K562 (cell line): ENCODE results near the gene ARHGAP35. TPM values are rescaled to one million over a fixed set of nuclear protein-coding genes. Genes with fewer than 3 reads are reported as not detected.
"Not testable (repeated sequence)": the region's sequence is repeated elsewhere in the genome, so short reads cannot be mapped to it uniquely, and the experiment has no call there.

Source experiments
- ATAC-seq: fragments of 200-7000 bp; cut with Tn5 transposase; 3 replicates; pipeline ENCODE4 v1.9.1; 2020; ENCODE audit warnings: moderate library complexity
- BruUV-seq: library from RNA; stranded (reverse); fragments of 400-500 nt; replicated peaks from 2 replicates; lab custom pipeline; 2021; lab: Mats Ljungman, UMichigan
- CTCF ChIA-PET: fragments of 300-600 bp; formaldehyde crosslinking; extraction: SDS; loops from one replicate; lab custom pipeline; 2021; ENCODE audit warnings: low intra/inter-chr PET ratio; lab: Yijun Ruan, JAX
- POLR2A ChIA-PET: fragments of 300-600, 350-650 bp; sonication (Branson Sonifier 250); formaldehyde crosslinking; extraction: SDS; loops from one replicate; lab custom pipeline; 2021; ENCODE audit warnings: antibody characterized with exemption, inconsistent platforms; lab: Yijun Ruan, JAX
- DNase-seq, 4 experiments: peaks; one replicate each; pipeline versions ENCODE4 v3.0.0 to v3.0.0-alpha.2; 2011 to 2018; ENCODE audit warnings: low spot score in 3 of 4, mixed read lengths in 3 of 4; ENCODE audit errors: extremely low read depth in 1 of 4
- FAIRE-seq: peaks from 2 replicates; lab custom pipeline; 2011; peaks lifted over from hg19 to GRCh38; lab: Jason Lieb, UNC
- H2AFZ ChIP-seq: 2 replicates; pipeline ENCODE4 v1.6.0; 2011; ENCODE audit warnings: low read depth, low read length, control low read depth, inconsistent platforms
- H3K27ac ChIP-seq: fragments of 200-600 bp; 3 replicates; pipeline ENCODE4 v1.8.0; 2011; ENCODE audit warnings: low read depth, mild to moderate bottlenecking, control low read depth, inconsistent platforms, low read length, moderate library complexity, mixed read lengths; ENCODE audit errors: extremely low read depth
- H3K27me3 ChIP-seq, 2 experiments: fragments of 300-600 bp in 1 of 2; 2 replicates in 1 of 2; 3 replicates in 1 of 2; pipeline versions ENCODE4 v1.6.0 to v1.8.0; 2011; ENCODE audit warnings: inconsistent platforms in 2 of 2, low read length in 2 of 2, mild to moderate bottlenecking in 1 of 2, mixed read lengths in 1 of 2, moderate library complexity in 1 of 2; ENCODE audit not compliant: control insufficient read depth in 2 of 2, insufficient read depth in 2 of 2
- H3K36me3 ChIP-seq: fragments of 300-600 bp; 3 replicates; pipeline ENCODE4 v1.8.0; 2011; ENCODE audit warnings: mild to moderate bottlenecking, low read length, inconsistent platforms; ENCODE audit not compliant: control insufficient read depth, insufficient read depth
- H3K4me1 ChIP-seq, 2 experiments: fragments of 200-600 bp in 1 of 2; replicated peaks in 1 of 2; 2 replicates in 1 of 2; 3 replicates in 1 of 2; pipeline versions ENCODE4 v1.5.1 to v1.8.0; 2011; ENCODE audit warnings: inconsistent platforms in 2 of 2, low read length in 2 of 2, mild to moderate bottlenecking in 1 of 2, mixed read lengths in 1 of 2, moderate library complexity in 1 of 2; ENCODE audit not compliant: control insufficient read depth in 2 of 2, insufficient read depth in 2 of 2
- H3K4me2 ChIP-seq: 2 replicates; pipeline ENCODE4 v1.6.1; 2011; ENCODE audit warnings: low read length, control low read depth, inconsistent platforms, mixed read lengths; ENCODE audit not compliant: insufficient read depth
- H3K4me3 ChIP-seq: fragments of 200-600 bp; sonication (generic), shearing (Covaris generic); 2 replicates; pipeline ENCODE4 v1.5.1; 2016; ENCODE audit warnings: control low read depth, inconsistent platforms
- H3K79me2 ChIP-seq: fragments of 200-600 bp; 3 replicates; pipeline ENCODE4 v1.8.0; 2011; ENCODE audit warnings: low read length, inconsistent platforms; ENCODE audit not compliant: control insufficient read depth, insufficient read depth
- H3K9ac ChIP-seq, 2 experiments: 2 replicates each; pipeline versions ENCODE4 v1.6.0 to v1.6.1; 2011; ENCODE audit warnings: low read depth in 2 of 2, low read length in 2 of 2, control low read depth in 1 of 2, inconsistent platforms in 1 of 2, mild to moderate bottlenecking in 1 of 2, mixed read lengths in 1 of 2; ENCODE audit not compliant: insufficient read depth in 1 of 2
- H3K9me1 ChIP-seq: one replicate; pipeline ENCODE4 v1.6.0; 2011; ENCODE audit warnings: inconsistent platforms, mild to moderate bottlenecking, low read length, moderate library complexity; ENCODE audit not compliant: control insufficient read depth, insufficient read depth
- H3K9me3 ChIP-seq: replicated peaks from 2 replicates; pipeline ENCODE4 v1.5.1; 2011; ENCODE audit warnings: low read depth, low read length, inconsistent platforms; ENCODE audit not compliant: control insufficient read depth, insufficient read depth
- H4K20me1 ChIP-seq: replicated peaks from 2 replicates; pipeline ENCODE4 v1.6.1; 2011; ENCODE audit warnings: low read length, inconsistent platforms, mixed read lengths; ENCODE audit not compliant: control insufficient read depth, insufficient read depth
- HDAC2 ChIP-seq: fragments of 450-650 bp; IDR thresholded peaks from 2 replicates; pipeline ENCODE4 v1.6.1; 2016; ENCODE audit warnings: mild to moderate bottlenecking
- SRSF9 ChIP-seq: fragments of 200-400 bp; formaldehyde crosslinking; IDR thresholded peaks from 2 replicates; pipeline ENCODE4 v1.6.1; 2017; ENCODE audit warnings: low read depth, low read length, borderline replicate concordance
- TCF7 ChIP-seq: sonication (generic); IDR thresholded peaks from 2 replicates; pipeline ENCODE4 v1.6.1; 2016; ENCODE audit warnings: antibody characterized with exemption, borderline replicate concordance
- ZBTB8A ChIP-seq: fragments of 450-650 bp; IDR thresholded peaks from 2 replicates; pipeline ENCODE4 v1.6.1; 2018; ENCODE audit warnings: mild to moderate bottlenecking, moderate library complexity; ENCODE audit not compliant: partially characterized antibody
- ZNF696 ChIP-seq: fragments of 250-450 bp; sonication (Bioruptor Pico); conservative IDR thresholded peaks from 2 replicates; pipeline ENCODE4 v1.4.0; 2020; ENCODE audit warnings: mild to moderate bottlenecking, moderate library complexity
- WGBS: fragments of 100-300 bp; shearing (Covaris generic); methylation state at CpG from one replicate; pipeline ENCODE4 v1.1.6; 2016; ENCODE audit warnings: low coverage, mixed read lengths; ENCODE audit not compliant: insufficient coverage; ENCODE audit errors: missing lambda C conversion rate; 5-methylcytosine and 5-hydroxymethylcytosine counted together
- in situ Hi-C: fragments of 300-500 bp; cut with MboI; formaldehyde crosslinking; loops from 4 replicates; pipeline ENCODE4 v1.15.0; 2018; ENCODE audit warnings: inconsistent platforms, mixed read lengths
- intact Hi-C: fragments of 100-400 bp; cut with micrococcal nuclease; formaldehyde crosslinking; loops from 2 replicates; pipeline ENCODE4 v1.14.2; 2022
- polyA plus RNA-seq, 8 experiments: library from polyadenylated mRNA; depleted of rRNA in 4 of 8; stranded (reverse) in 5 of 8; unstranded in 3 of 8; fragments of >200 nt; fragmentation: Nextera tagmentation in 2 of 8; fragmentation: Illumina TruSeq in 1 of 8; extraction: Ambion mirVana in 2 of 8; extraction: Trizol in 1 of 8; gene quantifications; 2 replicates each; pipeline versions ENCODE4 v1.2.1 to v1.2.3, GENCODE V29; 2011 to 2014; ENCODE audit warnings: inconsistent platforms in 1 of 8, missing spikeins in 1 of 8
- total RNA-seq, 7 experiments: library from RNA; depleted of rRNA in 6 of 7; stranded (reverse); fragments of >200 nt in 6 of 7; fragmentation: Illumina TruSeq in 2 of 7; extraction: Trizol in 2 of 7; gene quantifications; 2 replicates each; pipeline versions ENCODE4 v1.2.1 to v1.2.3, GENCODE V29; 2011 to 2021; ENCODE audit warnings: low replicate concordance in 1 of 7
- TF ChIP-seq, protein P1 (sequence below): sonication (generic); formaldehyde crosslinking; IDR thresholded peaks from 2 replicates; pipeline ENCODE4 v1.8.1; 2022; ENCODE audit warnings: missing genetic modification reagents
- TF ChIP-seq, protein P2 (sequence below): fragments of 250-450 bp; sonication (Bioruptor Pico); IDR thresholded peaks from 2 replicates; pipeline ENCODE4 v1.8.0; 2021; ENCODE audit warnings: moderate library complexity, mild to moderate bottlenecking, inconsistent platforms
- TF ChIP-seq, protein P3 (sequence below): sonication (generic); formaldehyde crosslinking; IDR thresholded peaks from 2 replicates; pipeline ENCODE4 v1.8.1; 2023; ENCODE audit warnings: mild to moderate bottlenecking, missing genetic modification reagents

The ARHGAP35 gene
- total and polyA plus RNA-seq, 9 of the 15 experiments (the other 6 are each of a cell fraction or from before 2014, with no cell fraction given), result 0.27 to 26.4 (median 10.2) TPM

DNA sequence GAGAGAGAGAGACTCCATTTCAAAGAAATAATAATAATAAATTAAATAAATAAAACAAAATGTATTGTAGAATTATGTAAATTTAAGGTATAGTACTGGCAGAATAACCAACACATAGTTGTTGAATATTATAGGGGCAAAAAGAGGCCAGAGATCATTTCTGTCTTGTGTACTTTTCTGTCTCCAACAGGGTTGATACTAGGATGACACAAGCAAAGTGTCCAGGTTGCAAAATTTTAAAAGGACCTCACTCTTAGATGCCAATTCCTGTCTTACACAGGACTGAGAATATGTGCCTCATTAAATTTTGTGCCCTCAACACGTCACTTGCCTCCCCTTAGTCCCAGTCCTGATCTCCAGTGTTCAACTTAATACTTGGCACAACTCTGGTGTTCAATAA lies 8.0 kb upstream of the ARHGAP35 start (continued):
- TF ChIP-seq TCF7, result no peak
- TF ChIP-seq ZBTB8A, result no peak
- no peak for TF ChIP-seq ZNF696 (CRISPR knock-in tag)
- TF ChIP-seq, protein P1, sequence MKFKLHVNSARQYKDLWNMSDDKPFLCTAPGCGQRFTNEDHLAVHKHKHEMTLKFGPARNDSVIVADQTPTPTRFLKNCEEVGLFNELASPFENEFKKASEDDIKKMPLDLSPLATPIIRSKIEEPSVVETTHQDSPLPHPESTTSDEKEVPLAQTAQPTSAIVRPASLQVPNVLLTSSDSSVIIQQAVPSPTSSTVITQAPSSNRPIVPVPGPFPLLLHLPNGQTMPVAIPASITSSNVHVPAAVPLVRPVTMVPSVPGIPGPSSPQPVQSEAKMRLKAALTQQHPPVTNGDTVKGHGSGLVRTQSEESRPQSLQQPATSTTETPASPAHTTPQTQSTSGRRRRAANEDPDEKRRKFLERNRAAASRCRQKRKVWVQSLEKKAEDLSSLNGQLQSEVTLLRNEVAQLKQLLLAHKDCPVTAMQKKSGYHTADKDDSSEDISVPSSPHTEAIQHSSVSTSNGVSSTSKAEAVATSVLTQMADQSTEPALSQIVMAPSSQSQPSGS (CRISPR knock-in tag), result no peak
- no peak for TF ChIP-seq HDAC2
- no peak for TF ChIP-seq SRSF9
- TF ChIP-seq, protein P2, sequence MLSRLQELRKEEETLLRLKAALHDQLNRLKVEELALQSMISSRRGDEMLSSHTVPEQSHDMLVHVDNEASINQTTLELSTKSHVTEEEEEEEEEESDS (CRISPR knock-in tag), result no peak

DNA sequence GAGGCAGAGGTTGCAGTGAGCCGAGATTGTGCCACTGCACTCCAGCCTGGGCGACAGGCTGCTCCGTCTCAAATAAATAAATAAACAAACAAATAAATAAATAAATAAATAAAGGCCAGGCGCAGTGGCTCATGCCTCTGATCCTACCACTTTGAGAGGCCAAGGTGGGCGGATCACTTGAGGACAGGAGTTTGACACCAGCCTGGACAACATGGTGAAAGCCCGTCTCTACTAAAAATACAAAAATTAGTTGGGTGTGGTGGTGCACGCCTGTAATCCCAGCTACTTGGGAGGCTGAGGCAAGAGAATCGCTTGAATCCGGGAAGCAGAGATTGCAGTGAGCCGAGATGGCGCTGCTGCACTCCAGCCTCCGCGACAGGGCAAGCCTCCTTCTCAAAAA lies 6.1 kb upstream of the ARHGAP35 start:
- FAIRE-seq, H3K4me2 ChIP-seq, DNase-seq, H3K36me3 ChIP-seq, H3K27ac ChIP-seq, H3K27me3 ChIP-seq, ATAC-seq, H3K9me1 ChIP-seq, H3K4me3 ChIP-seq, H3K9ac ChIP-seq, H2AFZ ChIP-seq, H3K9me3 ChIP-seq, CTCF ChIA-PET, BruUV-seq, H4K20me1 ChIP-seq: not testable (repeated sequence)
- POLR2A ChIA-PET, result interaction anchor here (1.0 kb wide), 1 partner anchor 70 kb away, joined by 5 read pairs; no protein-coding TSS in a partner anchor
- Histone ChIP-seq H3K79me2 (peaks cover 17% of the 10 kb centered on the region), H3K4me1 (peaks cover 8 to 14% of the 10 kb centered on the region in 2 experiments; a peak in 4 of 5 replicates)
- intact Hi-C loops, result loop anchor here (5.0 kb wide), 1 partner anchor 278 kb away; the partner anchor contains the start of gene SAE1
- WGBS, result 53% methylated on average over 11 of the region's 13 CpGs
- in situ Hi-C loops, result loop anchor here (5.0 to 10.0 kb wide), 3 partner anchors 138 to 390 kb away; no protein-coding TSS in a partner anchor
- TF ChIP-seq, protein P3, sequence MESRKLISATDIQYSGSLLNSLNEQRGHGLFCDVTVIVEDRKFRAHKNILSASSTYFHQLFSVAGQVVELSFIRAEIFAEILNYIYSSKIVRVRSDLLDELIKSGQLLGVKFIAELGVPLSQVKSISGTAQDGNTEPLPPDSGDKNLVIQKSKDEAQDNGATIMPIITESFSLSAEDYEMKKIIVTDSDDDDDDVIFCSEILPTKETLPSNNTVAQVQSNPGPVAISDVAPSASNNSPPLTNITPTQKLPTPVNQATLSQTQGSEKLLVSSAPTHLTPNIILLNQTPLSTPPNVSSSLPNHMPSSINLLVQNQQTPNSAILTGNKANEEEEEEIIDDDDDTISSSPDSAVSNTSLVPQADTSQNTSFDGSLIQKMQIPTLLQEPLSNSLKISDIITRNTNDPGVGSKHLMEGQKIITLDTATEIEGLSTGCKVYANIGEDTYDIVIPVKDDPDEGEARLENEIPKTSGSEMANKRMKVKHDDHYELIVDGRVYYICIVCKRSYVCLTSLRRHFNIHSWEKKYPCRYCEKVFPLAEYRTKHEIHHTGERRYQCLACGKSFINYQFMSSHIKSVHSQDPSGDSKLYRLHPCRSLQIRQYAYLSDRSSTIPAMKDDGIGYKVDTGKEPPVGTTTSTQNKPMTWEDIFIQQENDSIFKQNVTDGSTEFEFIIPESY (CRISPR knock-in tag), result peak; percentile 77; the same call in 1 of the 2 replicates
